ENCODE data around the gene FER.
"Not testable (repeated sequence)": the region's sequence is repeated elsewhere in the genome, so short reads cannot be mapped to it uniquely, and the experiment has no call there.

FER gene

GRCh38 chr5:108898257-108898656 lies 150.6 kb downstream of the FER start:
- DNase-seq: no peak
- TF ChIP-seq, protein P1, sequence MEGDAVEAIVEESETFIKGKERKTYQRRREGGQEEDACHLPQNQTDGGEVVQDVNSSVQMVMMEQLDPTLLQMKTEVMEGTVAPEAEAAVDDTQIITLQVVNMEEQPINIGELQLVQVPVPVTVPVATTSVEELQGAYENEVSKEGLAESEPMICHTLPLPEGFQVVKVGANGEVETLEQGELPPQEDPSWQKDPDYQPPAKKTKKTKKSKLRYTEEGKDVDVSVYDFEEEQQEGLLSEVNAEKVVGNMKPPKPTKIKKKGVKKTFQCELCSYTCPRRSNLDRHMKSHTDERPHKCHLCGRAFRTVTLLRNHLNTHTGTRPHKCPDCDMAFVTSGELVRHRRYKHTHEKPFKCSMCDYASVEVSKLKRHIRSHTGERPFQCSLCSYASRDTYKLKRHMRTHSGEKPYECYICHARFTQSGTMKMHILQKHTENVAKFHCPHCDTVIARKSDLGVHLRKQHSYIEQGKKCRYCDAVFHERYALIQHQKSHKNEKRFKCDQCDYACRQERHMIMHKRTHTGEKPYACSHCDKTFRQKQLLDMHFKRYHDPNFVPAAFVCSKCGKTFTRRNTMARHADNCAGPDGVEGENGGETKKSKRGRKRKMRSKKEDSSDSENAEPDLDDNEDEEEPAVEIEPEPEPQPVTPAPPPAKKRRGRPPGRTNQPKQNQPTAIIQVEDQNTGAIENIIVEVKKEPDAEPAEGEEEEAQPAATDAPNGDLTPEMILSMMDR (IDR thresholded peaks at IDR 0.05): no peak
- no peaks in the 10 kb centered on the region for H3K4me1 Mint-ChIP-seq
- peaks cover 5% of the 10 kb centered on the region for H3K9me3 Mint-ChIP-seq
- H3K4me3 Mint-ChIP-seq: no peak overlapping the region
- H3K27me3 Mint-ChIP-seq (ENCODE audit: low read depth, poor library complexity): no peaks in the 10 kb centered on the region
- peaks cover 14% of the 10 kb centered on the region for H3K36me3 Mint-ChIP-seq (ENCODE audit: low read depth)
- no peak overlapping the region for H3K27ac Mint-ChIP-seq

- DNase-seq: no peak
- Mint-ChIP-seq H3K27ac (no peak overlapping the region), H3K9me3 (peaks cover under 1% of the 10 kb centered on the region), H3K27me3 (ENCODE audit: low read depth, poor library complexity) (no peaks in the 10 kb centered on the region), H3K36me3 (ENCODE audit: low read depth) (peaks cover 10% of the 10 kb centered on the region), H3K4me1 (no peaks in the 10 kb centered on the region), H3K4me3 (no peak overlapping the region)
- TF ChIP-seq, protein P1 (IDR thresholded peaks at IDR 0.05): no peak
These were observed 151.0 kb downstream of the FER start for GRCh38 chr5:108898707-108899106.

DNA sequence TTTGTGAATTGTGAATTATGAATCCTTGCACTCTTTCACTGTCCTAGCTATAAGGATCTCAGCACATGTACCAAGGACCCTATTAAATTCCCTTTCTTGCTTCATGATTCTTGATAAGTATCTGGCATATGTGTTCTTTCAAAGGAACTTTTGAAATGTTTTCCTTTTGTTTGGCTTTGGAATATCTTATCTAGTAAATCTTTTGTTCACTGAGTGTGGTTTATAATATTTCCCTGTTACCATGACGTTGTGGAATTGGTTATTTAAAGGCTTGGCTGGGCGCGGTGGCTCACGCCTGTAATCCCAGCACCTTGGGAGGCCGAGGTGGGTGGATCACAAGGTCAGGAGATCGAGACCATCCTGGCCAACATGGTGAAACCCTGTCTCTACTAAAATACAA lies 151.5 kb downstream of the FER start:
- H3K9me3 Mint-ChIP-seq; H3K4me3 Mint-ChIP-seq; DNase-seq; H3K4me1 Mint-ChIP-seq; H3K27me3 Mint-ChIP-seq (ENCODE audit: low read depth, poor library complexity); H3K27ac Mint-ChIP-seq; H3K36me3 Mint-ChIP-seq (ENCODE audit: low read depth): not testable (repeated sequence)

DNA sequence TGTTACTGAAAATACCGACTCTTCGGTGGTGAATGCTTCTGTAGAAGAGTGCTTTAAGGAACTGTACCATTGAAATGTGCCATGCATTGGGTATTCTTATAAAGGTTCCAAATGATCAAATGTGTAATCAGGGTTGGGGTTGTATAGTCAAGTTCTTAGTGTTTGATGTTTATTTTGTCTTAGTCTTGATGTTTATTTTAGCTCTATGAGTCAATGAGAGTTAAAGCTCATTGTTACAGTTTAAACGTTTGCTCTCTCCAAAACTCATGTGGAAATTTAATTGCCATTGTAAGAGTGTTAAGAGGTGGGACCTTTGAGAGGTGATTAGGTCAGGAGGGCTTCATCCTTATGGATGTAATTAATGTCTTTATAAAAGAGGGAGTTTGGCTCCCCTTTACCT lies 153.0 kb downstream of the FER start:
- no peaks in the 10 kb centered on the region for H3K36me3 Mint-ChIP-seq (ENCODE audit: low read depth)
- peaks cover 4% of the 10 kb centered on the region for H3K4me1 Mint-ChIP-seq
- no peak for DNase-seq
- H3K27me3 Mint-ChIP-seq (ENCODE audit: low read depth, poor library complexity): no peaks in the 10 kb centered on the region
- H3K4me3 Mint-ChIP-seq: no peak overlapping the region
- H3K27ac Mint-ChIP-seq: no peak overlapping the region
- no peaks in the 10 kb centered on the region for H3K9me3 Mint-ChIP-seq
- TF ChIP-seq, protein P1 (IDR thresholded peaks at IDR 0.05): no peak

GRCh38 chr5:108905805-108906204 lies 158.1 kb downstream of the FER start:
- no peak overlapping the region for H3K27ac Mint-ChIP-seq
- H3K36me3 Mint-ChIP-seq (ENCODE audit: low read depth): peaks cover 9% of the 10 kb centered on the region
- H3K4me1 Mint-ChIP-seq: peaks cover 4% of the 10 kb centered on the region
- H3K27me3 Mint-ChIP-seq (ENCODE audit: low read depth, poor library complexity): no peaks in the 10 kb centered on the region
- DNase-seq: no peak
- TF ChIP-seq, protein P1 (IDR thresholded peaks at IDR 0.05): no peak
- no peak overlapping the region for H3K4me3 Mint-ChIP-seq
- no peaks in the 10 kb centered on the region for H3K9me3 Mint-ChIP-seq

DNA sequence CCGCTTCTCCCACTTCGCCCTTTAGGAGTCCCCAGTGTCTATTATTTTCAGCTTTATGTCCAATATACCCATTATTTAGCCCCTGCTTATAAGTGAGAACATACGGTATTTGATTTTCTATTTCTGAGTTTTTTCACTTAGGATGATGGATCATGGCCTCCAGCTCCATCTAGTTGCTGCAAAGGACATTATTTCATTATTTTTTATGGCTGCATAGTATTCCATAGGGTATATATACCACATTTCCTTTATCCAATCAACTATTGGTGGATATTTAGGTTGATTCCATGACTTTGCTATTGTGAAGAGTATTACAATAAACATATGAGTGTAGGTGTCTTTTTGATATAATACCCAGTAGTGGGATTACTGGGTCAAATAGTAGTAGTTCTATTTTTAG lies 162.9 kb downstream of the FER start:
- DNase-seq: no peak
- Mint-ChIP-seq H3K27ac (no peak overlapping the region), H3K27me3 (ENCODE audit: low read depth, poor library complexity) (no peaks in the 10 kb centered on the region), H3K9me3 (peaks cover 4% of the 10 kb centered on the region), H3K4me3 (no peak overlapping the region), H3K4me1 (no peaks in the 10 kb centered on the region), H3K36me3 (ENCODE audit: low read depth) (peaks cover 20% of the 10 kb centered on the region)
- TF ChIP-seq, protein P1 (IDR thresholded peaks at IDR 0.05): no peak

All from nephron progenitor cell (in vitro differentiated cells).